GM19193 (cell line): ENCODE measurements around the gene RIT1.

Experiments used
- POLR2A ChIP-seq: IDR thresholded peaks from 4 replicates; pipeline ENCODE4 v1.6.1; 2011; ENCODE audit not compliant: insufficient read depth, insufficient read length; ENCODE audit errors: extremely low read depth

RIT1 gene

GRCh38 chr1:155856975-155857930, 53.9 kb downstream of the RIT1 start, which contains the start of gene GON4L:
GON4L (minus strand) TSS chr1:155857214; CDS start chr1:155853780, 3,434 bp downstream.
- TF ChIP-seq POLR2A: peak; percentile 91

- no peak for TF ChIP-seq POLR2A
Measured at GRCh38 chr1:155856257-155856974, 54.7 kb downstream of the RIT1 start.

- no peak for TF ChIP-seq POLR2A
Measured at GRCh38 chr1:155850345-155850744, 60.8 kb downstream of the RIT1 start.

GRCh38 chr1:155847823-155848529, 63.2 kb downstream of the RIT1 start:
- TF ChIP-seq POLR2A: no peak
